Measurements from ENCODE around the gene SGTA.
A peak's percentile ranks its signal among the peaks of the same experiment; 100 is the strongest.

SGTA gene

GRCh38 chr19:2744113-2744512 lies 39.0 kb downstream of the SGTA start:
- DNase-seq, result no peak

DNA sequence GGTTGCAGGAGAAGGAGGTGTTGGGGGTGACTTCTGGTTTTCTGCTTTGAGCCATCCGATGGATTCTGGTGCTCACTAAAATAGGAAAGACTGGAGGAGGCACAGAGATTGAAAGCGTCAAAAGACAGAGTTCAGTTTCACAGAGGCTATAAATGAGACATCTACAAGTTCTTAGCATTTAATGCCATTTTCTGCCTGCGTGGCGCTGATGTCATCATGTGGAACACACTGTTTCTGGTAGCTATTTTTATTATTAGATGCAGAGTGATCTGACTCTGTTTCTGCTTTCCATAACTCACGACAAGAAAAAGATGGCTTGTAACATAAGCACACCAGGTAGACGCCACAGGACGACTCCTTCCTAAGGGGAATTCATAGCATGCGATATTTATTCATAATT lies 40.0 kb downstream of the SGTA start:
- no peak for DNase-seq

DNA sequence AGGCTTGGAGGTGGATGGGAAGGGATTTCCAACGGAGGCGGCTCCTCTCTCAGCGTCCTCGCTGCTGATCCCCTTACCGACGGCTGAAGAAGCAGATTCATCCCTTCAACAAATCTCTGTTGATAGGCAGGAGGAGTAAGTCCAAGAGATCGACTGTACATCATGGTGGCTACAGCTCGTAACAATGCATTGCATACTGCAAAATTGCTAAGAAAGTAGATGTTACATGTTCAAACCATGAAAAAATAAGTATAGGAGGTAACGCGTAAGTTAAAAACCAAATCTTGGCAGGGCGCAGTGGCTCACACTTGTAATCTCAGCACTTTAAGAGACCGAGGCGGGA lies 42.8 kb downstream of the SGTA start:
- no peak for DNase-seq

DNA sequence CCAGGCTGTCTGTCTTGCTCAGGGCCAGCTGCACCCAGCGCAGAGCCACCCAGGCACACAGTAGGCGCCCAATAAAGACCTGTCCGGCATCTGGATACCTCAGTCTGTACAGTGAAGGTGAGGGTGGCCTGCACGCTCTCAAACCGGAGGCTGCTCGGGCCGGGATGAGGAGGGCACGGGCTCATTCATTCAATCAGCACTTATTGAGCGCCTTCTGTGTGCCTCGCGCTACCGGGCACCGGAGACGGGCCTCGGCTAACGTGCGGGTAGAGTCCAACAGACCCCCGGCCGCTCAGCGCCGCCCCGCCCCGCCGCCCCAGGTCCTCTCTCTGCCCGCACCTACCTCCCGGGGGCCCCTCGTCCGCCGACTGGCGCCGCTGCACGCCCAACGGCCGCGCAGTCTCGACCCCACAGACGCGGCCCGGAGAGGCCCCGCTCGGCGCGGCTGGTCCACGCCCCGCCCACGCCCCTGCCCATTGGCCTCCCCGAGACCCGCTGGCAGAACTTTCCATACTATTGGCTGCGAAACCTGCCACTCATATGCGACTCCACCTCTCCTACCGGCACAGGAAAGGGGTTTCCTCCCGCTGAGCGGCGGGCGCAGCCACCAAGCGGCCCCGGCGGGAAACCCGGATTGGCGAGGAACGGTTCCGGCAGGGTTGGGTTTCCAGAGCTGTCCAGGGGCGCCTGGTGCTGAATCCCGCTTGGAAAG lies 43.3 kb downstream of the SGTA start, which contains the start of gene SLC39A3:
Gene SLC39A3, minus strand, starts transcription at position 416 of the 712 bp plus-strand sequence. CDS start 2,760 bp downstream, outside the sequence.
- DNase-seq, result peak; percentile 100

- no peak for DNase-seq
These were observed 46.4 kb downstream of the SGTA start for GRCh38 chr19:2736550-2737190.

- no peak for DNase-seq
These were observed 47.7 kb downstream of the SGTA start for GRCh38 chr19:2735374-2735773.

DNA sequence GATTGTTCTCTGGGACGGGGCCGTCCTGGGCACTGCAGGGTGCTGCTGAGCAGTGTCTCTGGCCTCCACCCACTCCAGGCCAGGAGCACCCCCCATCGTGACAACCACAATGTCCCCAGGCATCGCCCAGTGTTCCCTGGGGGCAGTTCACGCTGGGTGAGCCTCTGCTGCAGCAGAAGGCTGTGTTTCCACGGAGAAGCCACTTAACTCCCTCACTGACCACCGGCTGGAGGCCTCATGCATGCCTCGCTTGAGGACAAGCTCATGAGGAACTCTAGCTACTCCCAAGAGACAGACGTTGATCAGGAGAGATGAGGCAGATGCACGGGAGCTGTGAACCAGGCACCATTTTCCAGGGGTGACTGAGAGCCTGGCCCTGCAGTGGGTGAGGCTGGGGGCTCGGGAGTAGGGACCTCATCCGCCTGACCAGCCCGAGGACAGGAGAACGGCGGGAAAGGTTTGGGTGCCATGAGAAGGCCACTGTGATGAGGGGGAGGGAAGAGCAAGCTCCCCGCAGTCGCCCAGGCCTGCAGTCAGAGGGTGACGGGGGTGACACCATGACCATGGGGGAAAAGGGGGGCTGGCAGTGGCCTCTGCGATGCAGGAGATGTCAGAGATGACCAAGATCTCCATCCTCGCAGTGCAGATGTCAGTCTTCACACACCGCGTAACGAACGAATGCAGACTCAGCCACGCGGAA lies 48.3 kb downstream of the SGTA start:
- no peak for DNase-seq

GRCh38 chr19:2733930-2734588 lies 49.0 kb downstream of the SGTA start:
- no peak for DNase-seq

GRCh38 chr19:2732883-2733282 lies 50.2 kb downstream of the SGTA start:
- DNase-seq, result no peak

DNA sequence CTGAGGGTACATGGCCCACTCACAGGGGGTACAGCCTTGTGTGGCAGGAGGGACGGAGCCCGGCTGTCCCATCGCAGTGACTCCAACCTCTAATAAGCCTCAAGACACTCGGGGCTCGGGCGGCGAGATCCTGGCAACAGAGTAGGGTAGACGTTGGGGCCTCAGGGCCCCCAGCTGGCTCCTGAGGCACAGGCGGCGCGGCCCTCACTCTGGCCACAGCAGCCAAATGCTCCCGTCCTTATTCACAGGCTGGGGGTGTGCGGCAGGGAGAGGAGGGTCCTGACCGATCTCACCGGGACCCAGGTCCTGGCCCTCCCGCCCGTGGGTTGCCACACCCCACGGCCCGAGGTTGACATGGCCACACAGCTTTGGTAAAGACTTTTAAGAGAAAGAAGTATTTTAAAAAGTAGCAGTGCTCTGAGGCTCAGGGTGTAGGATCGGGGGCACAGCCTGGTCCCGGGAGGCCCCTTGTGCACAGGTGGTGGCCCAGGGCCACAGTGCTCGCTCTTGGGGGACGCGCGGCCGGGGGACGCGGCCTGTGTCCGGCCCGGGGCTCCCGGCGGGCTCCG lies 50.8 kb downstream of the SGTA start:
- no peak for DNase-seq

GRCh38 chr19:2731181-2731995 lies 51.7 kb downstream of the SGTA start:
- no peak for DNase-seq

DNA sequence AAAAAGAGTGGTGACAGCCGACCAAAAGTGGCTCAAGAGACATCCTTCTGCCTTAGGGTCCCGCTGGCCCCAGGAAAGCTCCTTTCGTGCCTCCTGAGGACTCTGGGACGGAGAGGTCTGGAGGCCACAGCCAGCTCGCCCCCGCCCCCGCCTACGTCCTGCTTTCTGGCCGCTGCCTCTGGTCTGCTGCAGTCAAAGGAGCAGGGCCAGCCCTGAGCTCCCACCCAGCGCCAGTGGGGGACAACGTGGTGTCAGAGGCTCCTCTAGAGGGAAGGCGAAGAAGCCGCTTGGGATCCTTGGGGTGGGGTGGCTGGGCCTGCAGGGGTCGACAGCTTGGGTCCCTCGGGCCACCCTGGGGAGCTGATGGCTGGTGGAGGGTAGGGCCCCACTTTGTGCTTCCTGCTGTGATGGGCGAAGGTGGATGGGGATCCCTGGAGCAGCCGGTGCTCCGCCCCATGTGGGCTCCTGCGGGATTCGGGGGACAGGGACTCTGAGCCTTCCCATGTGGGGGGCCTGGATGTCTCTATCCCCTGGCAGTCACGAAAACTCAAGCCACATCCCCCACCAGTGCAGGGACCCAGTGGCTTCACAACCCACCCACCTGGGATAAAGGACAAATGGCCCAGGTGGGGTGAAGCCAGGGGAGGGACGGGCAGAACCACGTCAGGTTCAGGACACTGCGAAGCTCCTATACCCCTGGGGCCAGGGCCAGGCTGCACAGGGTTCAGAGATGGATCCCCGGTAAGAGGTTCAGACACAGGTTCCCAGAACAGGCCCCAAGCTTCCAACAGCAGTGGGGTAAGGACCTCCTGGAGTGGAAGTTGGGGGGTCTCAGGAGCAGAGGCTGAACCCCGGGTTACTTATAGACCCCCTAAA lies 52.9 kb downstream of the SGTA start:
- DNase-seq, result no peak

DNA sequence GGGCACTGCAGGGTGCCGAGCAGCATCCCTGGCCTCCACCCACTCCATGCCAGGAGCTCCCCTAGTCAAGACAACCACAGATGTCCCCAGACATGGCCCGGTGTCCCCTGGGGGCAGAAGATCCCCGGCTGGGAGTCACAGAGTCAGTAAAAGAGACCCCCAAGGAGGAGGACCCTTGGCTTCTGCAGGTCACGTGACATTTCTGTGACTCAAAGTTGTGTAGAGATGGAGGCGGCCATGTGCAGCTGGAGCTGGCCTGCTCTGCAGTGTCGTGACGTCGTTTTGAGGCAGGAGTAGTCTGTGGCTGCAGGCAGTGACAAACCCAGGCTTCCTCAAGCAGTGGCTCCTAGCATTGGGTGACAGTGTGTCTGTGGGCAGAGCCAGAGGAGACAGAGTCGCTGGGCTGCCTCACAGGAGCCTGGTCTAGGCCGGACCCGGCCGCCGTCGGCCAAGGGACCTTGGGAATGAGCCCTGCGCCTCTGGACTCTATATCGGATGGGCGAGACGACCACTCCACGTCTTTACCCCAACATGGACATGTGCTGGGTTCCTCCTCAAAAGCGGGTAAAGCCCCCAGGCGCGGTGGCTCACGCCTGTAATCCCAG lies 54.2 kb downstream of the SGTA start:
- DNase-seq, result no peak

DNA sequence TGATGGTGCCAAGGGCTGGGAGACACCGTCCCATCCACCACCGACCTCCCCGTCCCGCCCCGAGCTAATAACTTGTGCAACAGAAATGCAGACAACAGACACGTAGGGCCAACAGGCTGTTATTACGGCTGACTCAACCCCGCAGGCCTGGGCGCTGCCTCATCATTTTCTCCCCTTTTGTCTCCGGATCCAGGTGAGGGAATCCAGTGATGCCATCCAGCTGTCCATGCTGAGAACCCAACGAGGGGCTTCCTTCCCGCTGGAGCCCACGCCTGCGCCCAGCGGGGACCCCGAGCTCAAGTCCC lies 55.5 kb downstream of the SGTA start:
- DNase-seq, result no peak

DNA sequence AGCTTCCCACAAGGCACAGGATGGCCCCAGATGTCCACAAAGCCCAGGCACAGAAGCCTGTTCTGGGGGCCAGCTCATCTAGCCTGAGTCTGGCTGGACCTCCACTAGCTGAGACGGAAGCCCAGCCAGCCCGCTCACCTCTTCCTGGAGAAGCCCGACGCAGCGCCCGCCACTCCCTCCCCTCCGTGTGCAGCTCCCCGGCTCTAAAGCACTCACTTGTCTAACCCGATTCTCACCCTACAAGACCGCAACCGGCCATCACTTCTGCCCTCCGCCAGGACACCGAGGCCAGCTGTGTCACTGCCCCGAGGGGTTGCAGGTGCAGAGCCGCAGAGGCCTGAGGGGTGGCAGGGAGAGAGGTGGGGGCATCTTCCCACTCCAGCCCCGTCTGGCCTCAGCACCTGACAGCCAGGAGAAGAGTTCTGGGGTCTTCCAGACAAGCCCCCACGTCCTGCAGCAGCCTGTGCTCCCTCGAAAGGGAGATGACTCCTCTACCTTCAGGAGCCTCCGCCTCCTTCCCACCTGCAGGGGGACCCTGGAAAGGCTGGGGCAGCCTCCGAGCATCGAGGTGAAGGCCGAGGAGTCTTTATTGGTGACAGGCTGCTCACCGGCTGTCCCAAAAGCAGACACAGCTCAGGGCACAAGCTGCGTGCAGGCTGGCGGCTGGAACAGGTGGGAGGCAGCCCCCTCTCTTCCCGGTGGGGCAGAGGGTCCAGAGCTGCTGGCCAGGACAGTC lies 56.0 kb downstream of the SGTA start:
- DNase-seq, result no peak

- DNase-seq, result no peak
These were observed 56.8 kb downstream of the SGTA start for GRCh38 chr19:2726160-2726855.

DNA sequence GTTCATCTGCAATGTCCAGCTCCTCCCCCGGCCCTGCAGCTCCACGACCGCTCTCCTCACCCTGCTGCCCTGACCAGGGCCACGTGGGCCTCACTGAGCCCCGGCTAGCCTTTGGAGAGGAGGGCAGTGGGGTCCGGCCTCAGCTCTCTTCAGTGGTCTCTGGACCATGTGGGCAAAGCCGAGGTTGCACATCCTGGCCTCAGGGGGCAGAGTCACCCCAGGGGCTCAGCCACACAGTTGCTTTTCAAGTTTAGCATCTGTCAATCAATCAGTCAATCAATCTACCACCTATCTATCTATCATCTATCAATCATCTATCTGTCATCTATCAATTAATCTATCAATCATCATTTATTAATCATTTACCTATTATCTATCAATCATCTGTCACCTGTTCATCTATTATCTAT lies 58.9 kb downstream of the SGTA start:
- no peak for DNase-seq

GRCh38 chr19:2723747-2724146 lies 59.3 kb downstream of the SGTA start:
- no peak for DNase-seq

GRCh38 chr19:2723345-2723715 lies 59.7 kb downstream of the SGTA start:
- DNase-seq, result no peak
